ENCODE measurements around the gene BCL2L12.

DNA sequence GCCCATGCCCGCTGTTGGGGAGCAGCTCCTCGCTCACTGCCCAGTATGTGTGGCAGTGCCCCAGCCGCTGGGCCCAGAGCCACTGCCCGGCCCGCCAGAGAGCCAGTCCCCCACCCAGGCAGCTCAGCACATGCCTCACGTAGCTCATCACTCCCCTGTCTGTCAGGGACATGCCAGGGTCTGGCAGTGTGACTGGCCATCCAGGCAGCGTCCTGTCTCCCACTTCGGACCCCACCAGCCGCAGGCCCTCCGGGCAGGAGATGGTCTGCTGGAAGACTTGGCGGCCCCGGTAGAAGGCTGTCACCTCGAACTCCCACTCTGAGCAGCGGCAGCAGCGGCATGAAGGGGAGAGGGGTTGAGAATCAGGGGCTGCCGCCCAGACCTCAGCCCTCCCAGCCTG is 3.7 kb upstream of the BCL2L12 start:
- TF ChIP-seq CTCF (conservative IDR thresholded peaks at IDR 0.05 in 1 of 2, IDR thresholded peaks at IDR 0.05 in 1 of 2; ENCODE audit: extremely low read depth in 1 of 2, insufficient read depth in 1 of 2, low read depth in 1 of 2, low read length in 2 of 2) (no peak), EZH2 (IDR thresholded peaks at IDR 0.05; ENCODE audit: borderline replicate concordance, low read length) (no peak)
